Stimulated activated CD4-positive, alpha-beta T cell treated with anti-CD3 and anti-CD28 coated beads, TNF-alpha, amount 100 ng/mL, for 24 hours (primary cell): ENCODE measurements around the gene CHST12.
"Not testable (repeated sequence)": the region's sequence is repeated elsewhere in the genome, so short reads cannot be mapped to it uniquely, and the experiment has no call there.

Experiments used
- DNase-seq, 3 experiments: peaks; one replicate each; pipeline ENCODE4 v3.0.0-alpha.2; 2020; ENCODE audit warnings: low read depth in 3 of 3

CHST12 gene

DNA sequence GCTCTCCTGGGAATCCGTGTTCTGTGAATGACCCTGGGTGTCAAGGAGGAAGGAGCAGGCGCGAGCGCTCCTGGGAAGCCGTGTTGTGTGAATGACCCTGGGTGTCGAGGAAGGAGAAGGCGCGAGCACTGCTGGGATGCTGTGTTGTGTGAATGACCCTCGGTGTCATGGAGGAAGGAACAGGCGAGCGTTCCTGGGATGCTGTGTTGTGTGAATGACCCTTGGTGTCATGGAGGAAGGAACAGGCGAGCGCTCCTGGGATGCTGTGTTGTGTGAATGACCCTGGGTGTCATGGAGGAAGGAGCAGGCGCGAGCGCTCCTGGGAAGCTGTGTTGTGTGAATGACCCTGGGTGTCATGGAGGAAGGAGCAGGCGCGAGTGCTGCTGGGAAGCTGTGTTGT, 25.3 kb upstream of the CHST12 start:
- not testable (repeated sequence) for DNase-seq

DNA sequence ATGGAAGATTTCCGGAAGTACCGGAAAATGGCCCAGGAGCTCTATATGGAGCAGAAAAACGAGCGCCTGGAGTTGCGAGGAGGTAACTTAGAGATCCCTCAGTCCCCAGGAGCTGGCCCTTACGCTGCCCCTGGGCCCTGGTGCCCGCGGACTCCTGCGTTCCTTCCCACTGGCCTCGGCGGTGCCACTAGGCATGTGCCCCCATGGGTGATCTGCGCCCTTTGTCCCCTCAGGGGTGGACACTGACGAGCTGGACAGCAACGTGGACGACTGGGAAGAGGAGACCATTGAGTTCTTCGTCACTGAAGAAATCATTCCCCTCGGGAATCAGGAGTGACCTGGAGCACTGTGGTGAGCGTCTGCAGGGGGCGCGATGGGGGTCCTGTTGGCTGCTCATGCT, 24.2 kb upstream of the CHST12 start:
- no peak for DNase-seq

DNA sequence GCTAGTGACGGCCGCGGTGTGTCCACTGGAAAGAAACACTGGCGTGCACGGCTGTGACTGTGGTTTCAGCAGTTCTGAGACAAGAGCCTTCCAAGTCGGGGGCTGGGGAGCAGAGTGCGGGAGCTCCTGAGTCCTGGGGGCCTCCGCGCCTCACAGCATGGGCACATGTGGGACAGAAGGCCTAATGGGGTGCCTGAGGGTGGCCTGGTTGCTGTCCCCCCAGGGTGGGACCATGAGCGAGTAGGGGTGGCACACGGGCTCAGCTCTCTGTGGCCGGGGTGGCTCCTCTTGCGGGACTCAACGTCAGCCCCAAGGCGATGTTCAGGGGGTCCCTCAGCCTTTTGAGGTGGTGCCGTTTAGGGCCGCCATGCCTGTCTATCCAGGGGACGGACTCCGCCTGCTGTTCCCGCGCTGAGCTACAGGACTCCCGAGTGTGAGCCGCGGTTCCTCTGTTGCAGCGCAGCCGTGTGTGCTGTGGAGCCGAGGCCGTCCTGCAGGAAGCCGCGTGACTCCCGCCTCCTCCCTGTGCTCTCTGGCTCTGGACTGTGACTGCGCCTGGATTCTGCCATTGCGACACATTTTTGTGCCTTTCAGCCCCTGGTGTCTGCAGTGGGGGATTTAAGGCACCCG, 23.5 kb upstream of the CHST12 start:
- no peak for DNase-seq

DNA sequence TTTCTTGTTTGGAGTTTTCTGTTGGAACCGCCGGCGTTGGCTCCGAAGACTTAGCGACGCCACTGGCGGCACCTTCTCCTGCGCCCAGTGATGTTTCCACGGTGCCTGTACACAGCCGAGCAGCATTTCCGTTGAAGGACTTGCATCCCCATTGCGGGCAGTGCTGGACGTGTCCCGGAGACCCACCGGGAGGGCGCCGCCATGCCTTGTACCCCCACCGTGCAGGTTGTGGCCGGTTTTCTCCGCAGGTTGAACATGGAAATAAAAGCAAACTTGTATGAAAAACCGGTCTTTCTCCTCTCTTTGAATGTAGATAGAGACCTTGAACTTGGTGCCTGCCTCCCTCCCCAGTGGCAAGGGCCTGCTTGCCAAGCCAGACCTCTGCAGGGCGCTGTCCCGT, 22.9 kb upstream of the CHST12 start:
- no peak for DNase-seq

DNA sequence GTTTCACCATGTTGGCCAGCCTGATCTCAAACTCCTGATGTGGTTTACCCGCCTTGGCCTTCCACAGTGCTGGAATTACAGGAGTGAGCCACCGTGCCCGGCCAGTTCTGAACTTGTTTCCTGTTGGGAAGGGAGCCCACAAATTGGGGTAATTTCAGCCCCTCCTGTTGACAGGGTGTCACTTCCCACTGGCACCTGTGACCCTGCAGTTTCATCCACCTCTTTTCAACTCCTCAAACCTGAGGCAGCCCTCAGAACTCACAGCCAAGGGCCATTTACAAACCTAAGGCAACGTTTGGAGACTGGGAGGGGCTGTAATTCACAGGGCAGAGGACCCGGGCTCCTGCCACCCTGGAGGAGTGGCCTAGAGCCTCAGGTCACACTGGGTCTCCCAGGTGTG, 22.2 kb upstream of the CHST12 start:
- no peak for DNase-seq

DNA sequence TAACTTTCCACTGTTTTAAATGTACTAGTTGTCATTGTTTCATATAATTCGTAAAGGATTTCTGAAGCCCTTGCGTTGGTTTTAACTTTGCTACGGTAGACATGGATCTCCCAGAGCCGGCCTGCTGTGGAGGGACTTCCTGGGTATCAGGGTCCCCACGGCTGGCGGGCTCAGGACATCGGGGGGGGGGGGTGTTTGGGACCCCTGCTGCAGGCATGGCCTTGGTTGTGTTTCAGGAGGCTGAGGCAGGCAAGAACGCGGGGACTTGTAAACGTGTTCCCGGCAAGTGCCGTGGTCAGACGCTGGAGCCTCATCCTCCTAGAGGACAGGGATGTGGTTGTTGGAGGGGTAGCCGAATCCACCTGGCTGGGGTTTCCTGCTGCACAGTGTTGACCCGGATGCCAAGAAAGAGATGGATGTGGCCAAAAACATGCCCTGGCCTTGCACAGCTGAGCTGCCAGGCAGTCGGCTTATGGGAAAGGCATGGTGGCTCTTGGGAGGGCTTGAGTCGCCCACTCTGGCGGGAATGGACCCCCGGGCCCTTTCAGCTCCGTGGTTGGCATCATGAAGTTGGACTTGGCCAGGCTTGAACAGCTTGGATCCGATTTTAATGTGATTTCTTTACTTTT, 21.4 kb upstream of the CHST12 start:
- no peak for DNase-seq

DNA sequence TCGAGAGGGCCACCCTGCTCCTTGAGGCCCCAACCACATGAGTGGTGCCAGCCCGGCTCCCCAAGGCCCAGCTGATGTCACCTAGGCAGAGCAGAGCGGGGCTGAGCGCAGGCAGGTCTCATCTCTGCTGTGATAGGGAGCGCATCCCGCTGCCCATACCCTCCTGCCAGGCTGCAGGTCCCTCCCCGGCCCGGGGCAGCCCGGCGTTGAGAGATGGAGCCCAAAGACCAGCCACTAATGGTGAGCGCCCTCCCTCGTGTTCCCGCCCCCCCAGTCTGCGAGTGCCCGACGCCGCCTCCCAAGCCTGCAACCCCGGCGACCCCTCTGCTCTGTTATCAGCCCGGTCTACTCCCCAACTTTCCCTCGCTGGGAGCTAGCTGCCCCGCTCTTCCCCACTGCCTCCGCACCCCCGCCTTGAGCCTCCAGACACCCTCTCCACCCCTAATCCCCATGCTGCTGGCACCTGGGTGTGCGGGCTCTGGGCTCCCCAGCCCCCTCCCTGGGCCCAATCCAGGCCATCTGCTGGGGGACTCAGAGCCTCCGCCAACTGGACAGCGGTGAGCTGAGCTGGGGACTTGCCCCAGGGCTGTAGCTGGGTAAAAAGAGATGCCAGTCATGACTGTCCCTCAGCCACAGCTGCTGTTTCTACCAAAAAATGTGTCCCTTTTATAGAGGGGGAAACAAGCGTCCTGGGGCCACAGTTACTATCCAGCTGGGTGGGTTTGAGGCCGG, 19.7 kb upstream of the CHST12 start:
- no peak for DNase-seq

DNA sequence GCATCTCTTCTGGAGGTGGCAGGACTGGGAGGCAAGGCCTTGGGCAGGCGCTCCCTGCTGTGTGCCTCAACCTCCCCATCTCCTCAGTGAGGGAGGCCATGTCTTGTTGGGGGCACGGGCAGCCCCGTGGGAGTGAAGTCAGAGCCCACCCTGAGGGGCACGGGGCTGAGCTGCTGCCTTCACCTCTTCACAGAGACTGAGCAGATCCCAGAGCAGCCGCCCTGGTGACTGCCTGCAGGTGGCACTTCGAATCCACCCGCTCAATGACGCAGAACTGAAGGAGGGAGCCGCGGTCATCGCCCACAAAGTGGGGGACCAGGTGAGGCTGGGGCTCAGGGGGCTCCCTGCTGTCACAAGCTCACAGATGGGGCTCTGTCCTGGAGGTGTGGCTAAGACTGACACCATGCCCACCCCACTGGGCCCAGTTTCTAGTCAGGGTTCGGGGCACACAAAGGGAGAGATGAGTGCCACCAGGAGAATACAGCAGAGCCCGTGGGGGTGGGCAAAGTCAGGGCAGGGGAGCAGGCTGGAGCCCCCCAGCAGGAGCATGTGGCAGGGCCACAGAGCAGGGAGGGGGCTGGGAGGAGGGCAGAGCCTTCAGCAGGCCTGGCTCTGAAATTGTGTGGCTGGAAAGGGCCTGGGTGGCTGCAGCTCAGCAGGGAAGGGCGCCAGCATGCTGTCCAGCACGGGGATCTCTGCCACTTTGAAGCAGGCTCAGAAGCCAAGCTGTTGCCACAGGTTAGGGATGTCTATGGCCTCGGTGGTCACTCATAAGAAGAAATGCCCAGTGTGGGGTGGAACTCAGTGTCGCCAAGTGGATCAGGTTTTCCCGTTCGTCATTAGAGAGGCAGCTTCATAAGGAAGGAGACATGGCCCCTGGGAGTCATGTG, 18.8 kb upstream of the CHST12 start:
- DNase-seq: no peak

DNA sequence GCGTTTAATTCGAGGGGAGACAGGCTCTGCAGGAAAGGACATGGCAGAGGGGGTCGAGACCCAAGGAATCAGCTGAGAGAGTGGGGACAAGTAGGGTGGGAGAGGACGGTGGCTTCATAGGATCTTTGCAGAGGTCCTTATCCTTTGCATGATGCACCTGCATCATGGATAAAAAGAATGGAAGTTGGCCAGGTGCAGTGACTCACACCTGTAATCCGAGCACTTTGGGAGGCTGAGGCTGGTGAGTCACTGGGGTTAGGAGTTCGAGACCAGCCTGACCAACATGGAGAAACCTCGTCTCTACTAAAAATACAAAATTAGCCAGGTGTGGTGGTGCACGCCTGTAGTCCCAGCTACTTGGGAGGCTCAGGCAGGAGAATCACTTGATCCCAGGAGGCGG, 17.3 kb upstream of the CHST12 start:
- DNase-seq: not testable (repeated sequence)

DNA sequence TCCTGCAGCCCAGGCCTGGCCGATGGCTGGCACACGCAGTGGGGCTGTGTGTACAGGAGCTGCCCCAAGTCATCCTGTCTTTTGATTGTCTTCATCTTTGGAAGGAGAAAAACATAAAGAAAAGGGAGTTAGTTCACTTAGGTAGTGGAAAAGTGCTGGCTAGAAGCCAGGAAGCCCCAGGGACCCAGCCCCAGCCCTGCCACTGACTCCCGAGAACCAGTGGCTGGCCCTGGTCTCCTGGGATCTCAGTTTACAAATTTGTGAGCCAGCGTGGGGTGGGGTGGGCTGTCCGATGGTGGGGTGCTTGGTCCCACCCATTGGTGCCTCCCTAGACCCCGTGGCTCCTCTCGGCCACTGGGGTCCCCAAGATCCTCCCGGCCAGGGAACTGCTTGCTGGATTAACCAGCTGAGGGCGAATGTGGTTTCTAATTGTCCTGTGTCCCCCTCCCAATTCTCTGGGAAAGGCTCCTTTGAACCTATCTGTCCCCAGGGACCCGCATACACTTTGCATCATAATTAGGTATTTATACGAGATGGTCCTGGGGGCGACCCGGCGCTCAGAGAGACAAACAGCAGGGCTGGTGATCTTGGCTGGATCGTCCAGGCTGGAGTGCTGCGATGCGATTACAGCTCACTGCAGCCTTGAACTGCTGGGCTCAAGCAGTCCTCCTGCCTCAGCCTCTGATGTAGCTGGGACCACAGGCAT, 16.3 kb upstream of the CHST12 start:
- no peak for DNase-seq

DNA sequence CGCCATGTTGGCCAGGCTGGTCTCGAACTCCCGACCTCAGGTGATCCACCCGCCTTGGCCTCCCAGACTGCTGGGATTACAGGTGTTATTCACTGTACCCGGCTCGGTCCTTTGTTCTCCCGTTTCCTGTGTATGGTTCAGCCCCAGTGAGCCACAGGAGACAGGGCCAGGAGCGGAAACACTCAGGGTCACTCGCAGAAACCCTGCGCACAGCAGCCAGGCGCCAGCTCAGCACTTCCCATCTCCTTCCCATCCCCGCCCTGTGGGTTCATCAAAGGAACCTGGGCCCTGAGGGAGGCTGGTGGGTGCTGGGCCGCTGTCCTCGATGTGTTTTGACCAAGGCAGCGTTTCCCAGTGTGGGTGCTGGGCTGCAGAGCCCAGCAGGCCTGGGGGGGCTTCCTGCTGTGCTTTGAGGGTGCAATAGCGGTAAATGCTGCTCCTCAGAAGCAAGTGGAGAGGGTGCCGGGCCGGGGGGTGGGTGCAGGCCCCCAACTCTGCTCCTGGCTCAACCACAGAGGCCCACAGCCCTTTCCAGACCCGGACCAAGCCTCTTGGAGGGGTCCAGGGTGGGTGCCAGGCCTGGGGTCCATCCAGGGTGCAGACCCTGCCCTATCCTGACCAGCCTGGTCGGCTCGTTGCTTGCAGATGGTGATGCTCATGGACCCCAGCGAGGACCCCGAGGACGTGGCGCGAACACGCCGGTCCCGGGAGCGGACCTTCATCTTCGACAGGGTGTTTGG, 15.3 kb upstream of the CHST12 start:
- DNase-seq: no peak

DNA sequence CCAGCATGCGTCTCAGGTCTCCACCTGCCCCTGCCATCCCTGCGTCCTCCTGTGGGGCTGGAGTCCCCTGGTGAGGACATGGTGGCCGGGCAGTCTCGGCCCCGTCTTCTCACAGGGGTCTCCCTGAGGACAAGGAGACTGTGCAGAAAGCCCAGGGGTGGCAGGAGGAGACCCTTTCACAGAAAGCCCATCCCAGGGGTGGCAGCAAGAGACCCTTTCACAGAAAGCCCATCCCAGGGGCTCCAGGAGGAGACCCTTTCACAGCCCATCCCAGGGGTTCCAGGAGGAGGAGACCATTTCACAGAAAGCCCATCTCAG, 14.8 kb upstream of the CHST12 start:
- DNase-seq: no peak

DNA sequence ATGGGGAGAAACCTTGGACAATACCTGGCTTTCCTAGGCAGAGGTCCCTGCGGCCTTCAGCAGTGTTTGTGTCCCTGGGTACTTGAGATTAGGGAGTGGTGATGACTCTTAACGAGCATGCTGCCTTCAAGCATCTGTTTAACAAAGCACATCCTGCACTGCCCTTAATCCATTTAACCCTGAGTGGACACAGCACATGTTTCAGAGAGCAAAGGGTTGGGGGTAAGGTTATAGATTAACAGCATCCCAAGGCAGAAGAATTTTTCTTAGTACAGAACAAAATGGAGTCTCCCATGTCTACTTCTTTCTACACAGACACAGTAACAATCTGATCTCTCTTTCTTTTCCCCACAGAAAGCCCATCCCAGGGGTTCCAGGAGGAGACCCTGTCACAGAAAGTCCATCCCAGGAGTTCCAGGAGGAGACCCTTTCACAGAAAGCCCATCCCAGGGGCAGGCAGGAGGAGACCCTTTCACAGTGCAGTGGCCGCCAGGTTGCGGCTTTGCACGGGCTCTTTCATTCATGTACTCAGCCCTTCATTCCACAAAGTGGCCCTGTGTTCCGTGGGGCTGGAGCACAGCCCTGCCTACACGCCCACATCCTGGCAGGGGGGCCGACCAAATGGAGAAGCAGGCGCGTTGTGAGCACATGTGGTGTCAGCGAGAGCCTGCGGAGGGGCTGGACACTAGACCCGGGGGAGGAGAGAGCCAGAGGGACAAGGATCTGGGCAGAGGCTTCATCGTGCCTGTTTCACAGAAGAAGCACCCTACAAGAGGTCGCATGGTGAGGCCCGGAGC, 13.2 kb upstream of the CHST12 start:
- DNase-seq: not testable (repeated sequence)

DNA sequence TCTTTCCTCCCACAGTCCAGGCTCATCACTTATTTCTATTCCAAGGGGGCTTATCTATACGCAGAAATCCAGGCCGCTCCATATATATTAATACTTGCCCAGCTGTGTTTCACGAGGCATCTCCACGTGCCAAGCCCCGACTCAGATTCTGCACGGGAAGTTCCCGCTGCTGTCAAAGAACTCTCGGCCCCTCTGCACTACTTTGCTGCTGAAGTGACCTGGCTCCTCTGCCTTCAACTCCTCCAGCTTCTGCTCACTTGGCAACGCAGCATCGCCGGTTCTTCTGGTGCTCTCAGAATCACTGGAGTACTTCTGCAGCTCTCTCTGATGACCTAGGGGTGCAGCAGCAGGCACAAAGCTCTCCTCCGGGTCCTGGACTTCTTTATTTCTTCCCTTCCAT, 9.7 kb upstream of the CHST12 start:
- no peak for DNase-seq

DNA sequence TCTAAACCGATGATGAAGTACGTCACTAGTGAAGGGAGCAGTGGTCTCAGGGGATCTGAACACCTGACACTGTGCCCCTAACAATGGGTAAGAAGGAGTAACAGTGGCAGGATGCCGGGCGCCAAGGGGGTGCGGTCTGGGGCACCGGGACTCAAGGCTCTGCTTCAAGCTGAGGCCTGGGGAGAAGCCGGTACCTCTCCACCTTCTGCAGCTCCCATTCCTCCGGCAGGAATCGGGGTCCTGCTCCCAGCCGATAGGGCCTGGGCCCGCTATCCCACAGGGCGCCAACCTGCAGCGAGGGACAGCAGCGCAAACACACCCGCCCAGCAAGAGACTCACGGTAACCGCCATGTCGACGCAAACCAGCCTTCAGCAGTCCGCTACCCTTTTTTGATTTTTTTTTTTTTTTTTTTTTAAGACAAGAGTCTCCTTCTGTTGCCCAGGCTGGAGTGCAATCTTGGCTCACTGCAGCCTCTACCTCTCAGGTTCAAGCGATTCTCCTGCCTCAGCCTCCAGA, 8.8 kb upstream of the CHST12 start:
- no peak for DNase-seq

DNA sequence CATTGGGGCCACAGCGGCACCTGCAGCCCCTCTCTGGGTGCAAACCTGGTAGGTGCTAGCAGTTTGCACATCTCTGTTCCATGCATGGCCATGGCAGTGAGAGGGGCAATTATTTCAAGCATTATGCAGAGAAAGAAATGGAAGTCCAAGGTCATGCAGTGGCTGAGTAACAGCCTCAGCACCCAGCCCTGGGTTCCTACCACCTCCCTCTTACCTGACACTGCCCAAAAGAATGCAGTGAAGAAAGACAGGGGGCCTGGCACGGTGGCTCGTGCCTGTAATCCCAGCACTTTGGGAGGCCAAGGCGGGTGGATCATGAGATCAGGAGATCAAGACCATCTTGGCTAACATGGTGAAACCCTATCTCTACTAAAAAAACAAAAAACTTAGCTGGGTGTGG, 4.9 kb upstream of the CHST12 start:
- DNase-seq: no peak

DNA sequence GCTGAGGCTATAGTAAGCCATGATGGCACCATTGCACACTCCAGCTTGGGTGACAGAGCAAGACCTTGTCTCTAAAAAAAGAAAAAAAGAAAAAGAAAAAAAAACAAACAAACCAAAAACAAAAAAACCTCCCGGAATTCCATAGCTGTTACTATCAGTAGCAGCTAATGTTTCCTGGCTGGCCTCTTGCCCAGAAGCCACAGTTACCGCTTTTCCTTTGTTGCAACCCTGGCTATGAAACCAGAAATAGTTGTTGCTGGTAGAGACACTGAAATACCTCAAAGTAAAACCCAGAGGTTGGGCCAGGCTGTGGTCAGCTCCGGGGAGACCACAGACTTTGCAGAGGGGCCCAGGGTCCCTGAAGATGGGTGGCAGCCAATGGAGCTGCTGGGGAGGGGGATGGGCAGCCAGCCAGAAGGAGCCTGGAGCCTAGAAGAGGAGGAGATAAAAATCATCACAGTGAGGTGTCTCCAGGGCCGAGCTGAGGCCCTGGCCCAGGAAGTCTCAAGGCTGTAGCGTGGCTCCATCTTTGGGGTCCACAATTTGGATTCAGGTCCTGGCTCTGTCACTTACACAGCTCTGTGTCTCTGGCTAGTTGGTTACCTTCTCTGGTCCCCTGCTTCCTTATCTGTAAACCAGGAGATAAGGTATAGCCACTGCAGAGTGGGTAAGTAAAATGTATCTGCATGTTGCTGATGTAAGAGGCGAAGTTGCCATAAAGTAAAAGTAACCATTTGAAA, 3.4 kb upstream of the CHST12 start:
- no peak for DNase-seq

DNA sequence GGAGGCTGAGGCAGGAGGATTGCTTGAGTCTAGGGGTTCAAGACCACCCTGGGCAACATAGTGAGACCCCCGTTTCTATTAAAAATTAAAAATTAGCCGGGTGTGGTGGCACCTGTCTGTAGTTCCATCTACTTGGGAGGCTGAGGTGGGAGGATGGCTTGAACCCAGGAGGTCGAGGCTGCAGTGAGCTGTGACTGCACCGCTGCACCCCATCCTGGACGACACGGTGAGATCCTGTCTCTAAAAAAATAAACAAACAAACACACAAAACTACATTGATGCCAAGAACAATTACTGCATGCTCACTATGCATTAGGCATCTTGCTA, 761 bp upstream of the CHST12 start:
- no peak for DNase-seq
